ENCODE results near the gene ANKS6. TPM values are rescaled to one million over a fixed set of nuclear protein-coding genes. Genes with fewer than 3 reads are reported as not detected.
A peak's percentile ranks its signal among the peaks of the same experiment; 100 is the strongest.

Gene ANKS6
- total and polyA plus RNA-seq, 9 of the 15 experiments (the other 6 are each of a cell fraction or from before 2014, with no cell fraction given): 9.9 to 74.5 (median 36.9) TPM

DNA sequence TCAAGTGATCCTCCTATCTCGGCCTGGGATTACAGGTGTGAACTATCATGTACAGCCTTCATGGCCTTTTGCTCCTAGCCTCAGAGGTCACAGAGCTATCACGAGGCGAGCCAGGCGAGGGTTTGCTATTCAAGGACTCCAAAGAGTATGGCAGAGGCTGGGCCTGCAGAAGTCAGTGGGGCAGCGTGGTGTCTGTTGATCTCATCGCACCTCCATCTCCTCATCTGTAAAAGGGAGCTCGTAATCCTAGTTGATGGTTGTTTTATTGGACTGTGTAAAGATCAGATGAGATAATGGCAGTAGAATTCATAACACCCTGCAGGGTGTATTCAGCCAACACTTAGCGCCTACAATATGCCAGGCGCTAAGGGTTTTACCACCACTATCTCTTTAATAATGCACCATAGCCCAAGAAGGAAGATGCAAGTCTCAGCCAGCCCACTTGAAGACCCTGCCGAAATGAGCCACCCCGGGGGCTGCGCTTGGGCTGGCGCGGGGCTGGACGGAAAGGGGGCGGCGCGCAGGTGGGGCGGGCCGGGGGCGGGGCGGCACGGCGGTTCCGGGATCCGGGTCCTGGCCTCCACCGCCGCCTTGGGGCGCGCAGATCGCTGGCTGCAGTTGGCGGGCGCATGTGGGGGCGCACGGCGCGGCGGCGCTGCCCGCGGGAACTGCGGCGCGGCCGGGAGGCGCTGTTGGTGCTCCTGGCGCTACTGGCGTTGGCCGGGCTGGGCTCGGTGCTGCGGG, 10.9 kb upstream of the ANKS6 start, which contains the start of gene GALNT12 (continued):
- no peak for TF ChIP-seq BMI1 (IDR thresholded peaks at IDR 0.05; ENCODE audit: low read length)
- TF ChIP-seq RBM39 (optimal IDR thresholded peaks at IDR 0.05; ENCODE audit: low read depth, low read length): no peak
- no peak for TF ChIP-seq ZNF212 (CRISPR knock-in tag; IDR thresholded peaks at IDR 0.05)
- TF ChIP-seq PHF8 (IDR thresholded peaks at IDR 0.05; ENCODE audit: borderline replicate concordance, low read length): peak; percentile 68; the same call in 1 of the 2 replicates
- TF ChIP-seq ZKSCAN1 (IDR thresholded peaks at IDR 0.05; ENCODE audit: low read depth, low read length): 0 out of 2 replicates have a peak, but pooled peaks have one; percentile 42
- TF ChIP-seq EZH2 (IDR thresholded peaks at IDR 0.05; ENCODE audit: borderline replicate concordance, low read depth, low read length): no peak
- TF ChIP-seq ZNF12 (CRISPR knock-in tag; IDR thresholded peaks at IDR 0.05): 0 out of 2 replicates have a peak, but pooled peaks have one; percentile 41
- no peak for TF ChIP-seq FUS (optimal IDR thresholded peaks at IDR 0.05; ENCODE audit: low read depth, low read length)
- peak; percentile 87 for TF ChIP-seq L3MBTL2 (IDR thresholded peaks at IDR 0.05)
- TF ChIP-seq TAF1 (IDR thresholded peaks at IDR 0.05; ENCODE audit: control insufficient read depth, extremely low read depth, insufficient read depth, low read length, severe bottlenecking): peak; percentile 70
- TF ChIP-seq, protein P1, sequence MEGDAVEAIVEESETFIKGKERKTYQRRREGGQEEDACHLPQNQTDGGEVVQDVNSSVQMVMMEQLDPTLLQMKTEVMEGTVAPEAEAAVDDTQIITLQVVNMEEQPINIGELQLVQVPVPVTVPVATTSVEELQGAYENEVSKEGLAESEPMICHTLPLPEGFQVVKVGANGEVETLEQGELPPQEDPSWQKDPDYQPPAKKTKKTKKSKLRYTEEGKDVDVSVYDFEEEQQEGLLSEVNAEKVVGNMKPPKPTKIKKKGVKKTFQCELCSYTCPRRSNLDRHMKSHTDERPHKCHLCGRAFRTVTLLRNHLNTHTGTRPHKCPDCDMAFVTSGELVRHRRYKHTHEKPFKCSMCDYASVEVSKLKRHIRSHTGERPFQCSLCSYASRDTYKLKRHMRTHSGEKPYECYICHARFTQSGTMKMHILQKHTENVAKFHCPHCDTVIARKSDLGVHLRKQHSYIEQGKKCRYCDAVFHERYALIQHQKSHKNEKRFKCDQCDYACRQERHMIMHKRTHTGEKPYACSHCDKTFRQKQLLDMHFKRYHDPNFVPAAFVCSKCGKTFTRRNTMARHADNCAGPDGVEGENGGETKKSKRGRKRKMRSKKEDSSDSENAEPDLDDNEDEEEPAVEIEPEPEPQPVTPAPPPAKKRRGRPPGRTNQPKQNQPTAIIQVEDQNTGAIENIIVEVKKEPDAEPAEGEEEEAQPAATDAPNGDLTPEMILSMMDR (IDR thresholded peaks at IDR 0.05 in 2 of 3, conservative IDR thresholded peaks at IDR 0.05 in 1 of 3; ENCODE audit: insufficient read depth in 2 of 3, low read depth in 1 of 3, low read length in 3 of 3): peak in 1 of 3 experiments; percentile 41; a peak in 1 of 6 replicates
- TF ChIP-seq, protein P2, sequence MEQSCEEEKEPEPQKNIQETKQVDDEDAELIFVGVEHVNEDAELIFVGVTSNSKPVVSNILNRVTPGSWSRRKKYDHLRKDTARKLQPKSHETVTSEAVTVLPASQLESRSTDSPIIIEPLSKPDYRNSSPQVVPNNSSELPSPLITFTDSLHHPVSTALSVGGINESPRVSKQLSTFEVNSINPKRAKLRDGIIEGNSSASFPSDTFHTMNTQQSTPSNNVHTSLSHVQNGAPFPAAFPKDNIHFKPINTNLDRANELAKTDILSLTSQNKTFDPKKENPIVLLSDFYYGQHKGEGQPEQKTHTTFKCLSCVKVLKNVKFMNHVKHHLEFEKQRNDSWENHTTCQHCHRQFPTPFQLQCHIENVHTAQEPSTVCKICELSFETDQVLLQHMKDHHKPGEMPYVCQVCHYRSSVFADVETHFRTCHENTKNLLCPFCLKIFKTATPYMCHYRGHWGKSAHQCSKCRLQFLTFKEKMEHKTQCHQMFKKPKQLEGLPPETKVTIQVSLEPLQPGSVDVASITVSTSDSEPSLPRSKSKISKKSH (CRISPR knock-in tag; IDR thresholded peaks at IDR 0.05): no peak
- TF ChIP-seq, protein P3, sequence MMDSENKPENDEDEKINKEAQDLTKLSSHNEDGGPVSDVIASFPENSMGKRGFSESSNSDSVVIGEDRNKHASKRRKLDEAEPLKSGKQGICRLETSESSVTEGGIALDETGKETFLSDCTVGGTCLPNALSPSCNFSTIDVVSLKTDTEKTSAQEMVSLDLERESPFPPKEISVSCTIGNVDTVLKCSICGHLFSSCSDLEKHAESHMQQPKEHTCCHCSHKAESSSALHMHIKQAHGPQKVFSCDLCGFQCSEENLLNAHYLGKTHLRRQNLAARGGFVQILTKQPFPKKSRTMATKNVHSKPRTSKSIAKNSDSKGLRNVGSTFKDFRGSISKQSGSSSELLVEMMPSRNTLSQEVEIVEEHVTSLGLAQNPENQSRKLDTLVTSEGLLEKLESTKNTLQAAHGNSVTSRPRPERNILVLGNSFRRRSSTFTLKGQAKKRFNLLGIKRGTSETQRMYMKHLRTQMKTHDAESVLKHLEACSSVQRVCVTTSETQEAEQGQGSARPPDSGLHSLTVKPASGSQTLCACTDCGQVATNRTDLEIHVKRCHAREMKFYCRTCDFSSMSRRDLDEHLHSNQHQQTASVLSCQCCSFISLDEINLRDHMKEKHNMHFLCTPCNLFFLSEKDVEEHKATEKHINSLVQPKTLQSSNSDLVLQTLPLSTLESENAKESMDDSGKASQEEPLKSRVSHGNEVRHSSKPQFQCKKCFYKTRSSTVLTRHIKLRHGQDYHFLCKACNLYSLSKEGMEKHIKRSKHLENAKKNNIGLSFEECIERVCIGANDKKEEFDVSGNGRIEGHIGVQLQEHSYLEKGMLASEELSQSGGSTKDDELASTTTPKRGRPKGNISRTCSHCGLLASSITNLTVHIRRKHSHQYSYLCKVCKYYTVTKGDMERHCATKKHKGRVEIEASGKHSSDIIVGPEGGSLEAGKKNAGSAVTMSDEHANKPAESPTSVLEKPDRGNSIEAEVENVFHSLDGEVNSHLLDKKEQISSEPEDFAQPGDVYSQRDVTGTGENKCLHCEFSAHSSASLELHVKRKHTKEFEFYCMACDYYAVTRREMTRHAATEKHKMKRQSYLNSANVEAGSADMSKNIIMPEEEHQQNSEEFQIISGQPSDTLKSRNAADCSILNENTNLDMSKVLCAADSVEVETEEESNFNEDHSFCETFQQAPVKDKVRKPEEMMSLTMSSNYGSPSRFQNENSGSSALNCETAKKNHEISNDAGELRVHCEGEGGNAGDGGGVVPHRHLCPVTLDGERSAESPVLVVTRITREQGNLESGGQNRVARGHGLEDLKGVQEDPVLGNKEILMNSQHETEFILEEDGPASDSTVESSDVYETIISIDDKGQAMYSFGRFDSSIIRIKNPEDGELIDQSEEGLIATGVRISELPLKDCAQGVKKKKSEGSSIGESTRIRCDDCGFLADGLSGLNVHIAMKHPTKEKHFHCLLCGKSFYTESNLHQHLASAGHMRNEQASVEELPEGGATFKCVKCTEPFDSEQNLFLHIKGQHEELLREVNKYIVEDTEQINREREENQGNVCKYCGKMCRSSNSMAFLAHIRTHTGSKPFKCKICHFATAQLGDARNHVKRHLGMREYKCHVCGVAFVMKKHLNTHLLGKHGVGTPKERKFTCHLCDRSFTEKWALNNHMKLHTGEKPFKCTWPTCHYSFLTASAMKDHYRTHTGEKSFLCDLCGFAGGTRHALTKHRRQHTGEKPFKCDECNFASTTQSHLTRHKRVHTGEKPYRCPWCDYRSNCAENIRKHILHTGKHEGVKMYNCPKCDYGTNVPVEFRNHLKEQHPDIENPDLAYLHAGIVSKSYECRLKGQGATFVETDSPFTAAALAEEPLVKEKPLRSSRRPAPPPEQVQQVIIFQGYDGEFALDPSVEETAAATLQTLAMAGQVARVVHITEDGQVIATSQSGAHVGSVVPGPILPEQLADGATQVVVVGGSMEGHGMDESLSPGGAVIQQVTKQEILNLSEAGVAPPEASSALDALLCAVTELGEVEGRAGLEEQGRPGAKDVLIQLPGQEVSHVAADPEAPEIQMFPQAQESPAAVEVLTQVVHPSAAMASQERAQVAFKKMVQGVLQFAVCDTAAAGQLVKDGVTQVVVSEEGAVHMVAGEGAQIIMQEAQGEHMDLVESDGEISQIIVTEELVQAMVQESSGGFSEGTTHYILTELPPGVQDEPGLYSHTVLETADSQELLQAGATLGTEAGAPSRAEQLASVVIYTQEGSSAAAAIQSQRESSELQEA (IDR thresholded peaks at IDR 0.05; ENCODE audit: low read depth): no peak
- TF ChIP-seq U2AF1 (optimal IDR thresholded peaks at IDR 0.05; ENCODE audit: low read depth, low read length): no peak

All from K562 (cell line).